ENCODE results near the gene FUT6.

The FUT6 gene

DNA sequence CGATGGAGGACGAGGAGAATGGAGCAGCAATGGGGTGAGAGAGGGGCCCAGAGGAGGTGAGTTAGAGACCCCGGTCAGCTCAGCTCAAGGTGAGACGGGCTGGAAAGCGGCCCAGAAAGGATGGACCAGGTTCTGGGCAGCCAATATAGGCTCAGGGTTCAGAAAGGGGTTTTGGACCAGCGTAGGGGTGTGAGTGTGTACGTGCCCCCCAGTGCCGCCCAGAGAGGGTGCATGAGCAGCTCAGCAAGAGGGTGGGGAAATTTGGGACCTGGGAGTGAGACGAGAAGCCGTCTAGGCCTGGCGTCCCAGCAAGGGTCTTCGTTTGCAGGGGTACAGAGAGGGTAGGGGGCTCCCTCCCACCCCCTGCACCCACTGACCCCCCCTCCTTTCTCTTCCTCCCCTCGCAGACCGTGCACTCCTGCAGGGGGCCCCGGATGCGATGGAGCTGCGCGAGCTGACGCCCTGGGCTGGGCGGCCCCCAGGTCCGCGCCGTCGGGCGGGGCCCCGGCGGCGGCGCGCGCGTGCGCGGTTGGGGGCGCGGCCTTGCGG lies 12.1 kb downstream of the FUT6 start:
- no peak for DNase-seq

DNA sequence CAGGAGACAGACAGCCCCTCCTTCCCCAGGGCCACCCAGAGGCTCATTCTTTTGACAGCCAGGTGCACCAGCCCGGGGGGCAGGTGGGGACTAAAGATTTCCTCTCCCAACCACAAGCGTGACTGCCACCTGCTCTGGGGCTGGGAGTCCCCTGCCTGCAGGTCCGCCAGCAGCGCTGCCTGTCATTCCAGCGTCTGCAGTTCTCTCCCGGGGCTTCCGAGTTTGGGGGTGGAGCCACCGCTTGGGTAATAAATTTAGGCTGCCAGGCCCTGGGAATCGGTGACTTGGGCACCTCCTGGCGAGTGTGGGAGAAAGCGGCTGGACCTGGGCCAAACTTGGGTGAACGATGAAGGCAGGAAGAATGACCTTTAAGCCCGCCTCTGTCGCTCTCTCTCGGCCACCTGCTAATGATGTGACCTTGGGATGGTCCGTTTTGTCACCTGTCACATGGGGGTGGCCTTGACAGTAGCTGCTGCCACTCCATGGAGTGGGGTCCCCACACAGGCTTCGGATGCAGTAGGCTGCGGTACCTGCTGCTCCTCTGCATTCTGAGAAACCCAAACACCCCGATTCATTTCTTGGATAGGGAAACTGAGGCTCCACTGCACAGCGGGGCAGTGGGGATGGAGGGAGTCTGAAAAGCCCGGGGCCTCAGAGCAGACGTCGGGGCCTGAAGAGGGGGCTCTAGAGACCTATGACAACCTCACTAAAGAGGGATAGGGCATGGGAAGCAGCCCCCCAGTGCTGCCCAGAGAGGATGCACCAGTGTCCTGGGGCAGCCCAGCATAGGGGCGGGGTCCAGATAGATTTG lies 12.8 kb downstream of the FUT6 start:
- DNase-seq: no peak

DNA sequence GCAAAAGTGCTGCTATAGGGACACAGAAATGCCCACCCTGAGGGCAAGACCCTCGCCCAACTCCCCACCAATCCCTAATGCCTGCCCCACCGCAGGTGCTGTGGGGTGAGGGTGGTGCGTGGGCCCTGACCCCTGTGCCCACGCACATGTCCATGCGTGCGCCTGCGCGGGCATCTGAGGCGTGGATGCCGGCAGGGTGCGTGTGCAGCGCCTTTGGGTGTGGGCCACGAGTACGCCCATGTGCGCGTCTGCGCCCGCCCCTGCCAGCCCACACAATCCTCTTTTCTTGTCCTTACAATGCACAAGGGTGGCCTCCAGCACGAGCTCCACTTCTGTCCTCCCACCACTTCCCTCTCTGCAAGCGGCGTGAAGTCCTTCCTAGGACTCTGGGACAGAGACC lies 14.3 kb downstream of the FUT6 start:
- no peak for DNase-seq

DNA sequence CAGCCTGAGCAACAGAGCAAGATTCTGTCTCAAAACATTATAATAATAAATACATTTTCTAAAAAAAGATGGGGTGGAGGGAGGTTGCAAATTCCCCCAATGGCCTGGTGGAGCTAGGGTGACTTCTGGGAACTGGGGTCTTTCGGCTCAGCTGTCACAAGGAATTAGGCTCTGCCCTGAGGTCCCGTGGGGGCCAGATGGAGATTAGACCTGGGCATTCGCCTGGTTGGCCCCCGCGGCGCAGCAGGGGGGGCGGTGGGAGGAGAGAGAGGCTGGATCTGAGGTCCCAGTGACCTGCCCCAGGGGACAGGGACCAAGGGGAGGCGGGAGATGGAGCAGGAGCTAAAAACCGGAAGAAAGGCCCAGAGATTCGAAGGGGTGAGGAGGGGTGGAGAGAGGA lies 14.8 kb downstream of the FUT6 start:
- no peak for DNase-seq

DNA sequence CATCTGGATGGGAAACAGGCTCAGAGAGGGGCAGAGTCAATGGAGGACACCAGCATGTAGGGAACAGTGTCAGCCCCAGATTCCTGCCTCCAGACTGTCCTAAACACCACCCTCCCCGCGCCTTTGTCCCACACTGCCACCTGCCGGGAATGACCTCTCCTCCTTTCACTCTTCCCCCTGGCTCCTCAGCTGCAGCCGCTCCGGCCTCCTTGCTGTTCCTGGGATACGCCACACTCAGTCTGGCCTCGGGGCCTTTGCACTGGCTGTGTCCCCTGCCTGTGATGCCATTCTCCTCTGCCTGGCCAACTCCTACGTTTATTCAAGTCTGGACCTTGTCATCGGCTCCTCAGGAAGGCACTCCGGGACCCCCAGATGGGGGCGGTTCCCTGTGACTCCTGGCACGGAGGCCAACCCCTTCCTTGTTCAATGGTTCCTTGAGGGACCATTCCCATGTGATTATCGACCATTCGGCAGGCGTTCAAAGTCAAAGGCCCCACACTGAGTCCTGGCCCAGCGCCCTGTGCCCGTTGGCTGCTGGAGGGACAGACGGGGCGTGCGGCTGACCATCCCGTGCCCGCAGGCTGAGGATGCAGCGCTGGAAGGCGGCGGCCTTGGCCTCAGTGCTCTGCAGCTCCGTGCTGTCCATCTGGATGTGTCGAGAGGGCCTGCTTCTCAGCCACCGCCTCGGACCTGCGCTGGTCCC lies 15.8 kb downstream of the FUT6 start:
- DNase-seq: no peak

DNA sequence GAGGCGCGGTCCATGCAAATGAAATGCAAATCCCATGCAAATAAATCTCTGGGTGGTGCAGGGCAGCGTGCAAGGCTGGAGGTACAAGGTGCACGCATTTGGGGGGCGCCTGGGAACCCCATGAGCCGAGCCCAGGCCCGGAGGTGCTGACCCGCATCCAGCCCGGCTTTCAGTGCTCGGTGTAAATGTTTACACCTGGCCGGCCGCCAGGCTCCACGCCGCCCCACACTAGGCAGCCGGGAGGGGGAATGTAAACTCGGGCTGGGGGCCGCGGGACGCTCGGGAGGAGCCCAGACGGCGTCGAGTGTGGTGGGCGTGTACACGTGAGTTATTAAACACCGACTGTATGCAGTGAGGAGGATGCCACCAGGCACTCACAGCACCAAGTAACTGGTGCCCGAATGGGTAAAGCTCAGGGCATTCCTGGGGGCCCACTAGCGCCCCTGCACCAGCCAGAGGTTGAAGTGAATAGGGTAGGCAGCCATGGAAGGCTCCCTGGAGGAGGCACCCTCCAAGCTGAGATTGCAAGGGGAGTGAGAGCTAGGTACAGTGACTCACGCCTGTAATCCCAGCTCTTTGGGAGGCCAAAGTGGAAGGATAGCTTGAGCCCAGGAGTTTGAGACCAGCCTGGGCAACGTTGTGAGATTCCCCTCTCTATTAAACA lies 17.2 kb downstream of the FUT6 start:
- DNase-seq: no peak

DNA sequence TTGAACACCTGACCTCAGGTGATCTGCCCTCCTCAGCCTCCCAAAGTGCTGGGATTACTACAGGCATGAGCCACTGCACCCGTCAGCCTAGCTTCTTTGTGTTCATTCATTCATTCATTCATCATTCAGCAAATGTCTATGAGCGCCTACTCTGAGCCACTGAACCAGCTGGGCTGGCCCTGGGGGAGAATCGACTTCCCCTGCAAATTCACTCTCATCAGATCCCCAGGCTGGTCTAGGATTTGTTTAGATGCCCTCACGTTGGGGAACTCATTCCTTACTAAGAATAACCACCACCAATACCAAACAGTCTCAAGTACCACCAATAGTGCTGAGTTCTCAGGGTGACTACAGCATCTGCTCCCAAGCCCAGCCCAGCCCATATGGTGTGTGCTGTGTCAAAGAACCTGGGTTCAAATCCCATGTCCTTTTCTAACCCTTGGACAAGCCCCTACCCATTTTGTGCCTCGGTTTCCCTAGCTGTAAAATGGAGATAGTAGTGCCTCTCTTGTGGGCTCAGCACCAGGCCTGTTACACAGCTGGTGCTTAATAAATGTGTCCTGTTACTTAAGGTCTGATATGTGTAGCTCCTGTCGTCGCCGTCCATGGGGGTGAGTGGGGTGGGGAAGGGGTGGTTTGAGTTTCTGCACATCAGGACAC lies 17.9 kb downstream of the FUT6 start:
- no peak for DNase-seq

DNA sequence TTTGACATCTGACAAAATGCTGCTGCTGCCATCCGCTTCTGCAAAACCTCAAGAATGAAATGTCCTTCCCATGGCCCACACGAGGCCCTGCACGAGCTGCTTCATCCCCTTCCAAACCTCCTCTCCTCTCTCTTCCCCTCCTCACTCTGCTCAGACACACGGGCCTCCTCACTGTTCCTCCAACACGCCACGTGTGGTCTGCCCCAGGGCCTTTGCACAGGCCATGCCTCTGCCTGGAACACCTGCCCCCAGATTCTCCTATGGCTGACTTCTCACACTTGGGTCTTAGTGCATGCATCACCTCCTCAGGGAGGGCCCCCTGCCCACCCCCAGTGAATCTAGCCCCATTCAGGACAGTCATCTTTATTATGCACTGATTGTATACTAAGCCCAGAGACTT lies 18.7 kb downstream of the FUT6 start:
- DNase-seq: no peak

DNA sequence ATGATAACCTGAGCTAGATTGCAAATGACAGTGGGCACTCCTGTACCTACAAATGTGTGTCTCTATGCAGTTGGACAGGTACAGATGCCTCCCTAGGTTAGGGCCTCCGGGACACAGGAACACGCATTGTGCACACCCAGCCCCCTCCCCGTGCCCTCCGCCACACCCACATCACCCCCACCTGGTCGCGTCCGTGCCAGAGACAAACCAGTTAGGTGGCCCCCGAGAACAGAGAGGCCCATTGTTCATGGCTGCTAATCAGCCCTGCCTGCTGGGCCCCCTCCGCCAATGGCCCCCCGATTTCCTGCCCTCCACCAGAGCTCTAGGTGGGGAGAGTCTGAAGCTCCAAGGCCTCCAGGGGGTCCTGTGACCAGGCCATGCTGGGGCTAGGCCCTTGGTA lies 20.9 kb downstream of the FUT6 start:
- DNase-seq: no peak

DNA sequence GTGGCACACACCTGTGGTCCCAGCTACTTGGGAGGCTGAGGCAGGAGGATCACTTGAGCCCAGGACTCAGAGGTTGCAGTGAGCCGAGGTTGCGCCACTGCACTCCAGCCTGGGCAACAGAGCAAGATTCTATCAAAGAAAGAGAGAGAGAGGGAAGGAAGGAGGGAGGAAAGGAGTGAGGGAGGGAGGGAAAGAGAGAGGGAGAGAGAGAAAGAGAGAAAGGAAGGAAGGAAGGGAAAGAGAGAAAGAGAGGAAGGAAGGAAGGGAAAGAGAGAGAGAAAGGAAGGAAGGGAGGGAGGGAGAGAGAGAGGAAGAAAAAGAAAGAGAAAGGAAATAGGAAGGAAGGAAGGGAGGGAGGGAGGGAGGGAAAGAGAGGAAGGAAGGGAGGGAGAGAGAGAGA lies 22.3 kb downstream of the FUT6 start:
- DNase-seq: no peak

DNA sequence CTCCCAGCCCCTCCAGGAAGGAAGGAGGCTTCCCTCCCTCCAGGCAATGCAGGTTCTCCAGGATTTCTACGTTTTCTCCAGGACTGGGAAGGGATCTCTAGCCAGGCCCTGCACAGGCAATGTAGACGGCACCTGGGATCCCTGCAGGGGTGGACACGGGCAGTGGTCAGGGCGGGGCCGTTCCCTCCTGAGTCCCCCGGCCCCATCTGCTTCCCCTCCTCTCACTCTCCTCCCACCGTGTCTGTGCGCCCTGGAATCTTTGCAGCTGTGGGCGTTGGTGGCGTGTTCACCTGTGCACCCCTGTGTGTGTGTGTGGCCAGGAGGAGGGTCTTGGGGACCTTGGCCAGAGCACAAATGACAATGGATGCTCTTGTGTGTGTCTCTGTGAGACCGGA lies 24.7 kb downstream of the FUT6 start:
- DNase-seq: no peak

DNA sequence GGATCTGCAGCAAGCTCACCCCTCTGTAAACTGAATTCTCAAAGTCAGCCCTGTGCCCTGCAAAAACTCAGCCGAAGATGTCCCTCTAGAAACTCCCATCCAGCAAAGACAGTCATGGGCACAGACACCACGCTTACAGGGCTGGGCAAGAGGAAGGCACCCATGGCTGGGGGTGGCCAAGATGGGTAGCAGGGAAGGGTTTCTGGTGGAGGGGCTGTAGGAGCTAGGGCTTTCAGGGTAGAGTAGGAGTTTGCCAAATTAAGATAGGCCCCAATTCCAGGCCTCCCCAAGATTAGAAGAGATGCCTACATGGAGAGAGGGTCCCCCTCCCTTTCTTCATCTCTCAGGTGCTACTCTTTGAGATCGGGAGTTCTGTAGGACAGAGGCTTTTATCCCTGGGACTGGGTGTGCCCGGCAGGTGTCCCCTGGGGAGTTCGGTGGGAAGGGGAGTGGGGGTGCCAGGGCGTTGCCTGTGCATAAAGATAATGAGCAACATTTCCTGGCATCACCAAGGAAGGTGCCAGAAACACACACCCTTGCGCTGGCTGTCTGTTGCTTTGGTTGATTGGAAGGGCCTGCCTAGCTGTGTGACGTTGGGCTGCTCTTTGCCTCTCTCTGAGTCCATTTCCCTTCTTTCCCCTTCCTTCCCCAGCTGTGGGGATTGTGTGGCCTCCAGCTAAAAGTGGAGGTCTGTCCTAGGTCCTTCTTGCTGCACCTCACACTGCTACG lies 25.2 kb downstream of the FUT6 start:
- no peak for DNase-seq

DNA sequence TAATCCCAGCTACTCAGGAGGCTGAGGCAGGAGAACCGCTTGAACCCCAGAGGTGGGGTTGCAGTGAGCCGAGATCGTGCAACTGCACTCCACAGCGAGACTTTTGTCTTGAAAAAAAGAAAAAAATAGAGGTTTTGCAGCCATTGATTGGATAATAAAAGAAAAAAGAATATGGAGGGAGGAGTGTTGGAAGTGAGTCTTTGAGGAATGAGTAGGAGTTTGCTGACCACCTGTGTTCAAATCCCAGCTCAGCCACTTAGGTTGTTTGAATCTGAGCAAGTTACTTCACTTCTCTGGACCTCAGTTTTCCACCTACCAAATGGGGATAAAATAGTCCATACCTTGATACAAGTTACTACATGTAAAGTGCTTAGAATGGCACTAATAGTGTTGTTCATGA lies 28.4 kb downstream of the FUT6 start:
- DNase-seq: no peak

DNA sequence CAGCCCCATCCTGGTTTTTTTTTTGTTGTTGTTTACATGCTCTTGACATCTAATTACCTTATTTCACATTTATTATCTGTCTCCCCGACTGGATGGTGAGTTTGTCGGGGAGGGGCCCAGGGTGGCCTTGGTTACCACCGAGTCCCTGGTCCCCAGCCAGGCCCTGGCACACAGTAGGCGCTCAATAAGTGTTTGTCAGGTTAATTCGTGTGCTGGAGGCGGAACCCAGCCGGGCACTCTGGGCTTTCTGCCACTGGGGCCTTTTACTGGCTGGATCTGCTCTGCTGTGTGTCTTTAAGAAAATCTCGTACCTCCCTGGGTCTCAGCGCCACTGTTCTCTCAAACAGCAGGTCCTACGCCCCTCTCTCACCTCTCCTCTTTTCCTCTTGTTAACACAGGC lies 30.0 kb downstream of the FUT6 start:
- DNase-seq: no peak

DNA sequence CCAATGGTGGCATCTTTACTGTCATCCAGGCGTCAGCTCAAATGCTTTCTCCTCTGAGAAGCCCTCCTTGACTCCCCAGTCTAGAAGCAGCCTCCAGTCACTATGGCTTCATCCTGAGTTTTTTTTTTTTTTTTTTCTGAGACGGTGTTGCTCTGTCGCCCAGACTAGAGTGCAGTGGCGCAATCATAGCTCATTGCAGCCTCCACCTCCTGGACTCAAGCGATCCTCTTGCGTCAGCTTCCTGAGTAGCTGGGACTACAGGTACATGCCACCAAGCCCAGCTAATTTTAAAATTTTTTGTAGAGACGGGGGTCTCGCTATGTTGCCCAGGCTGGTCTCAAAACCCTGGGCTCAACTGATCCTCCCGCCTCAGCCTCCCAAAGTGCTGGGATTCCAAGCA lies 30.4 kb downstream of the FUT6 start:
- no peak for DNase-seq

DNA sequence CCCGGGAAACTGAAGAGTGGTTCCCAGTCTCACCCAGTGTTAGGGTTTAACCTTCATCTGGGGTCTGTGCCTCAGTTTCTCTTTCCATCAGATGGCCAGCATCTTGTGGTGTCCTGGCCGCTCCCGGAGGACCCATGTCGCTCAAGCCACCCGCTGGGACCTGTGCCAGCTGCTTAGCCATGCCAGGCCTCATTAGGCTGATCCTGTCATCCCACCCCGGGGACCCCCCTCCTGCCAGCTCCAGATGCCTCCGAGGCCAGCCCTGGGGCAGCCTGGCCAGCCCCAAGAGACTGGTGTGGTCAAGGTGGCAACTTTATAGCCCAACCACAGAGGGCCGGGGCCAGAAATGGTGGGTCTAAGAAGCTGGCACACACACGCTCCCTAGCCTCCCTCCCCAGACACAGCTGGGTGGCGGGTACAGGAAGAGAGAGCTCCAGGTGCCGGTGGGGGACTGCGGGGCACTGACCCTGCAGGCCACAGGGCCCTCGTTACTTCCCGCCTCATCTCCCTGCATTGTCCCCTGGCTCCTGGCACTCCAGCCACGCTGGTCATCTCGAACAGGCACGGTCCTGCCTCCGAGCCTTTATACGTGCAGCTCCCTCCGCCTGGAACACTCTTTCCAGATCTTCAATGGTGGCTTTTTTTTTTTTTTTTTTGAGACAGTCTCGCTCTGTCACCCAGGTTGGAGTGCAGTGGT lies 31.2 kb downstream of the FUT6 start:
- no peak for DNase-seq

DNA sequence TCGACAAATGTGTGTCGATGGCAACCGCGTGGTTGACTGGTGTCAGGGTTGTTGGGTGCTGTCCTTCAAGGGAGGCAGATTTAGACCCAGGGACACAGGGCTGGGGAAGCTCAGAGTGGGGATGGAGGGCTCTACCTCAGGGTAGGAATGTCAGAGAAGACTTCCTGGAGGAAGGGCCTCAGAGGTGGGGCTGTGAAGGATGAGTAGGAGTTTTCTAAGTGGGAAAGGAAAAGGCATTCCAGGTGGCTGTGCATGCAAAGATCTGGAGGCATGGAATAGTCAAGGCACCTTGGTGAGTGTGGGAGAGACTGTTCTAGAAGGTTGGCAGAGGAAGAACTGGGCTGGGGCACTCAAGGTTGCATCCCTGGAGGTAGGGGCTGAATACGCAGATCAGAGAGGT lies 32.6 kb downstream of the FUT6 start:
- DNase-seq: no peak

DNA sequence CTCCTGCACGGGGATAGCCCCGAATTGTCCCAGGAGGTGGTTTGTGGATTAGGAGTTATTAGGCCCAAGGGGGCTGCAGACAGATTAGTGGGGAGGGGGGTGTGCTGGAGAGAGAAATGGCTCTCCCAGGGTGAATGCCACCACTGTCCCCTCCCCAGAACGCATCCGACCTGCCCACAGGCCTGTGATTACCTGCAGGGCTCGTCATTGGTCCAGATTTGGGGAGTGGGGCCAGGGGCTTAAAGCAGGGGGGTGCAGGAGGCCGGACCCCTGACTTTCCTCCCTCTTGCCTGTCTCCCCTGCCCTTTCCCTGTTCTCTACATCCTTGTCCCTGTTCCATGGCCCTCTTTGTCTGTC lies 33.4 kb downstream of the FUT6 start:
- DNase-seq: no peak

DNA sequence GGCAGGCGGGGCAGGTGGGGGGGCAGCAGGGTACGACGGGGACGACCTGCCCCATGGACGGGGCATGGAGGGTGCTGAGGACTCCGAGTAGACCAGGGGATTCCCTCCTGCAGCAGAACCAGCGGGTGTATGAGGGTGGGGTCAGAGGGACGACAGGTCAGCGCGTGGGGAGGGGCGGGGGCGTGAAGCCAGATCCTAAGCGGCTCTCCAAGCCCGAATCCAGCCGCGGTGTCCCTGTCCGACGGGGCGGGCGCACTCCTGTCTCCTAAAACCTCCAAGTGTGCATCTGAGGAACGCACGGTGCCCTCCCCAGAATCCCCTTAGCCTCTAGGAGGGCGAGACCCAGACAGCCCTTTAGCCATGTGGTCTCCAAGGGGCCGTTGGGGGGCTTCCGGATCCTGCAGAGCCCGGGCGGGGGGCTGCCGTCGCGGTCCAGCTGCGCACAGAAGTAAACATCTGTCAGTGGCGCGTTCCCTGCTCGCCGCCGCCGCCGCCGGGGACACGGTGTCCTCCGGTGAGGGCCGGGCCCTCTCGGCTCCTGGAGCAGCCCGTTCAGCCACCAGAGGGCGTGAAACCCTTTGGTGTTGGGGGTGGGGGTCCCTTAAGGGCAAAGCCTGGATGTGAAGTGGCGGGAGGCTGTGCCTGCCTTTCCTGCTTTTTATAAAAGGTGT lies 33.9 kb downstream of the FUT6 start:
- peak; percentile 55 for DNase-seq

DNA sequence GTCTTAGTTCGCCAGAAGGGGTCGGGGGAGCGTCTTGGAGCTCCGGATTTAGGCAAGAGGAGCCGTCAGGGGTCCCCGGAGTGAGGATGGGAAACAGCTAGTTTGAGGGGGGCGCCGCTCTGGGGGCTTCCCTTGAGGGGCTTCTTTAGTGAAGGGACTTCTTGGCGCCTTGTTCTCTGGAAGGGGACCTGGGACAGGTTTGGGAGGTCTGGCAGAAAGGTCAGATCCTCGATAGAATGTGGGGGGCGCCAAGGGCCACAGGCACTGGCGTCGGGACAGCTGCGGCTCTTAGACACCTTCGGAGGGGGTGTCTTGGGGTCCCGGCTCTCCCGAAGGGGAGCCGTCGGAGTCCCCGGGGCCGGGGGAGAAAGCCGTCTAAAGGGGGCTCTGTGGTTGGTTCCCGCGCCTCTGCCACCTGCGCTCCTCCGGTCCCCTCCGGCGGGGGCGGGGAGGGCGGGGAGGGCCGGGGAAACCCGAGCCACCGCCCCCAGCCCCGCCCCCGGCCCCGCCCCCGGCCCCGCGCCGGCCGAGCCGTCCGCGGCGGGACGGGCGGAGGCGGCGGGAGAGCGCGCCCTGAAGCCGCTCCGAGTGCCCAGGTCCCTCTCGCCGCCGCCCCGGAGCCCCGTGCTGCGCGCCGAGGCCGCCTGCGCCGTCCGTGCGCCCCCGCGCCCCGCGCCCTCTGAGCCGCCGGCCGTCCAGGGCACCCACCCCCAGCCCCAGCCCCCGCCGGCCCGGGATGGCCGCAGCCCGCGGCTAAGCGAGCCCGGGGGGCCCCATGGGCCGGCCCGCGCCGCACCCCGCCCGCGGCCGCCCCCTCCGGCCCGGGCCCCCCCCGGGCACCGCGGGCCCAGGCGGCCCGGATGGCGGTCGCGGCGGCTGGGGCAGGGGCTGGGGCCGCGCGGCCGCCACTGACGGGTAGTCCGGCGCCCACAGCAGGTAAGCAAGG lies 34.7 kb downstream of the FUT6 start, which contains the start of gene NRTN:
Gene NRTN, plus strand, starts transcription at position 552 of the 946 bp plus-strand sequence. CDS start 19,099 bp downstream, outside the sequence.
- DNase-seq: peak; percentile 51

Data from activated CD4-positive, alpha-beta T cell treated with anti-CD3 and anti-CD28 coated beads, Interleukin-2, Interleukin-6, amounts not matched to agents 100 ng/mL and 50 ng/mL, durations not matched to agents 16 hours and 8 hours (primary cell).